HG03095 (cell line): ENCODE measurements around the gene CAVIN3.

Source experiments
- ATAC-seq: cut with Tn5 transposase; IDR thresholded peaks from one replicate; pipeline ENCODE4 v1.9.1; 2021; ENCODE audit warnings: moderate library complexity; ENCODE audit not compliant: unreplicated experiment

CAVIN3 gene

DNA sequence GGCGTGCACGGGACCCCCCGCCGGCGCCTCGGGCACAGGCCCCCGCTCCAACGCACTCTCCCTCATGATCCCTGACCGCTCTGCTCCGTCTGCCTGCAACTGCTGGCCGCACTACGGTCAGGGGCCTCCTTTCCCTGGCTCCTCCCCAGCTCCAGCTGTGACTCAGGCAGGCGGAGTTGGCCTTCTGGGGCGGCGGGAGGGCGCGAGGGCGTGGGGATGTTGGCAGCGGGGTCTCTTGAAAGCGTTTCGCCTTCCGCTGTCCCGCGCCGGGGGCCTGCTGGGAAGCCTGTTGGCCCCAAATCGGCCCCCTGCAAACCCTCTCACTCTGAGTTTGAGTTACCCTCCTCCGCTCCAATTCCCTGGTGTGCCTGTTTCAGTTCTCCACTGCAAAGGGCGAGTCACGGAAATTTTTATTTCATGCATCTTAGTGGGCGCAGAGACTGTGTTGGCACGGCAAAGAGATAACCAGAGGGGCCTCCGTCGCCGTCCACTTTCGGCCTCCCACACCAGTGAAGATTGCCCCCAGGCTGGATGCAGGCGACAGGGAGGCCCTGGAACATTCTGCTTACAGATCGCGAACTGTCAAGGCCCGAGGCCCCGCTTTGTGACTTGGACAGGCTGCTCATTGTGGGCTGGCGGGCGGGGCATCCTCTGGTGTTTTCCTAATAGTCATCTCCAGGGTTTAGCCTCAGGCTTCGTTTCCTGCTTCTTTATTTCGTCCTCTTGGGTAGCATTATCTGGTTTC lies at the start of gene CAVIN3:
CAVIN3 (minus strand) TSS at position 91 of the 745 bp plus-strand sequence; CDS start at position 66, 25 bp downstream.
- peak; percentile 69 for ATAC-seq

DNA sequence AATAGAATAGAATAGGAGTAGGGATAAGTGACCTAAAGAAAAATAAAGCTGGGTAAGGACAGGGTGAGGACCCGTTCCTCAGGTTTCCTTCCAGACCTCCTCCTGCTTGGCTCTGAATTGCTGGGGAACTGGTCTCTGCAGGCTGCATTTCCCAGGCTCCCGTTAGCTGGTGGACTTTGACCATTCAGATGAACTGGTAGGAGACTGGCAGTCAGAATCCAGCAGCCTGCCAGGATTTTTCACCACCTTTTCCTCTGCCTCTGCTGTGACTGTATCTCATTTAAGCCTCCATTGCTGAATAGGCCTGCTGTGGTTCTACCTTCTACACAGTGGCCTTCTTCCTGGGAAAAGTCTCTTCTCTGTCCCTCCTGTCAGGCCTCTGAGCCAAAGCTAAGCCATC lies 45.4 kb upstream of the CAVIN3 start:
- ATAC-seq = no peak

DNA sequence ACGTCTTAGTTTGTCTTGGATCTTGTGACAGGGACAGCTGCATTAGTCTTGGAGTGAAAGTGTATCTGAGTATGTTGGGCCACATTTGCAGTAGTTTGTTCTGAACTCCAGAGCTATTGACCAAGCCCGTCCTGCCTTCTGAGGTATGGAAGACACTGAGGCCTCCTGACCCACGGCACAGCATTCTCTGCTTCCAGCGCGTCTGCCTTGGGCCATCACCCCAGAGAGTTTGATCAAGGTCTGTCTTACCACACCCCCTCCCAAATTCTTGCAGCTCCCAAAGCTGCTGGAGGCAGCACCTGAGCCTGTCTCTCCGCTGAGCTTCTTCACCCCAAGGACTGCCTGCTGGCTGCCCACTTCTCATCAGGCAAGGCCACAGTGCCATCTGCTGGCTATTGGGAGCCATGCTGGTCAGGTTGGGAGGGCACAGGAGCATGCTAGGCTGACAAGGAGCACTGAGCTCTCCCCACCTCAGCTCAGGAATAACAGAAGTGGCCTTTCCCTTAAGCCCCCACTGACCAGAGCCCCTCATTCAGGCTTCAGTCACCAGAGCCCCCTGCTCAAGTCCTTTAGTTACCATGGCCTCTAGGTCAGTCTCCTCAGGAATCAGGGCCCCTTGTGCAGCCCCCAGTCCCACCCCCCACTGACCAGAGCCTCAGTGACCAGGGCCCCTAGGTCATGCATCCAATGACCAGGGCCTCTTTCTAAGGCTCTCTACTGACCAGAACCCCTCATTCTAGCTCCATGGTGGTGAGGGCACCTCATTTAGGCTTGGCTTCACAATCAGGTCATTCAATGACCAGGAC lies 42.8 kb upstream of the CAVIN3 start:
- peak; percentile 87 for ATAC-seq

- no peak for ATAC-seq
Measured at GRCh38 chr11:6362185-6362872, 42.0 kb upstream of the CAVIN3 start.

DNA sequence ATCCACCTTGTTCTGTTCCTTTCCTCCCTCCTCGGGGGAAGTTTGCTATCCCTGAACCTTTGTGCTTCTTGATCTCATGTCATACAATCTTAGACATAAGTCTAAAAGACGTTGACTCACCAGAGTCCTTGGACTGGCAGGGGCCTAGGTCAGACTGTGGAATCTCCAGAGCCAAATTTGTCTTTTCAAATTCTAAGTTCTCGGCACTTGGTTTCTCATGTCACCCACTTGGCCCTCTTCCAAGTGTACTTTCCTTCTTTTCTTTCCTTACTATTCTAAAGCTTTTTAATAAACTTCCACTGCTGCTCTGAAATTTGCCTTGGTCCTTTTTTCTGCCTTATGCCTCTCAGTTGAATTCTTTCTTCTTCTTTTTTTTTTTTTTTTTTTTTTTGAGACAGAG lies 39.9 kb upstream of the CAVIN3 start:
- ATAC-seq = no peak

GRCh38 chr11:6357222-6357621 lies 36.9 kb upstream of the CAVIN3 start:
- no peak for ATAC-seq

- no peak for ATAC-seq
Measured at GRCh38 chr11:6356503-6357055, 36.3 kb upstream of the CAVIN3 start.

DNA sequence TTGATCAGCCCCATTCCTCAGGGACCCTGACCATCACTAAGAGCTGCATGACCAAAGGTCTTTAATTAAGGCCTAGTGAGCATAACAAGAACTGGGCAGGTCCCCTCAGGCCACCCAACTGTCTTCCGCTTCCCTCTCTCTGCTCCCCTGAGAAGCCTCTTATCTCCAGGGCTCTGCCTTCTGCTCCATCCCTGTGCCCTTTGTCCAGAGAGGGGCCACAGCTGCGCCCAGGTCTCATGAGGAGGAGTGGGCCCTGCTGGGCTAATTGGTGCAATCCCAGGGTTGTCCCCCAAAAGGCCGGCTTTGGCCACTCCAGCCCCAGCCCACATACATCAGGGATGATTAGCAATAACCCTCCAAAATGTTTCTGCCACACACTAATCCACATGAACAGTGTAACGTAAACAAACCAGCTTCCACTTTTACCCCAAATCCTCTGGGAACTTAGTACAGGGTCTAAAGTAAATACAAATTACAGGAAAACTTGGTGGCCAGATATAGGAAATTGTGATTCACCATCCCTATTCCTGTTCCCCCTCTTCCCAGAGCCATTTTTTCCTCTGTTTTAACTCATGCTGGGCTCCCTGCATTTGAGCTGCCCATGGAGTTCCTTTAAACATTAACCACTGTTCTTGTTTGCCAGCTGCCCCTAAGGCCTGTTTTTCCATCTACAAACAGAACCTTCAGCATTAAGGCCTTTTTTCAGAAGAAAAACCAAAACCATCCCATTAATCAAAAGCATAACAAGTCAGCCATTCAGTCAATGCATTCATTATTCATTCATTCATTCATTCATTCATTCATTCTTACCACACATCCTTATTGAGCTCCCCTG lies 34.6 kb upstream of the CAVIN3 start:
- no peak for ATAC-seq

GRCh38 chr11:6353367-6353987 lies 33.2 kb upstream of the CAVIN3 start:
- ATAC-seq = peak; percentile 74

GRCh38 chr11:6351782-6352382 lies 31.6 kb upstream of the CAVIN3 start:
- ATAC-seq = no peak

- ATAC-seq = no peak
Measured at GRCh38 chr11:6350486-6350885, 30.2 kb upstream of the CAVIN3 start.

GRCh38 chr11:6350043-6350442 lies 29.7 kb upstream of the CAVIN3 start:
- no peak for ATAC-seq

GRCh38 chr11:6345366-6345765 lies 25.1 kb upstream of the CAVIN3 start:
- ATAC-seq = no peak

DNA sequence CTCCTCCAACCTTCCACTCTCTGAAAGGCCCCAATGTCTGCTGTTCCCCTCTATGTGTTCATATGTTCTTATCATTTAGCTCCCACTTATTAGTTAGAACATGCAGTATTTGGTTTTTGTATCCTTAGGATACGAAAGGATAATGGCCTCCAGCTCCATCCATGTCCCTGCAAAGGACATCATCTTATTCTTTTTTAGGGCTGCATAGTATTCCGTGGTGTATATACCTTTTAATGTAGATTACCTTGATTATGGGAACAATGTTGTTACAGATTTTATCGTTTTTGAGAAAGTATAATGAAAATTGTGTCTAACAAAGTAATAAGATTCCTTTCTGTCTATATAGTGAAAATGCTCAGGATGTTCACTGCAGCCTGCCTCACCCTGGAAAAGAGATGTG lies 16.0 kb upstream of the CAVIN3 start:
- no peak for ATAC-seq

DNA sequence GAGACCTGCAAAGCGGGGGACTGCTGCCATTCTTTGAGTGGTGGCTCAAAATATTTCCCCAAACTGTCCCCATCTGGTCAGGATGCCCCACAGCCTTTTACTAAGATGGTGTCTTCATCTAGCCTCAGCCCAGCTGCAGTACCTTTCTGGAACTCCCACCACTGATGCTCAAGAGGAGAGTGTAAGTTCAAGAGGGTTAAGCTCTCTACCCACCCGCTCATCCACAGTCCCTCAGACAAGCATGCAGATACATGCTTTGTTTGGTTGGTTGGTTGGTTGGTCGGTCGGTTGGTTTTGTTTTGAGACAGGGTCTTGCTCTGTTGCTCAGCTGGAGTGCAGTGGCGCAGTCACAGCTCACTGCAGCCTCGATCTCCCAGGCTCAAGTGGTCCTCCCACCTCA lies 14.5 kb upstream of the CAVIN3 start:
- no peak for ATAC-seq

DNA sequence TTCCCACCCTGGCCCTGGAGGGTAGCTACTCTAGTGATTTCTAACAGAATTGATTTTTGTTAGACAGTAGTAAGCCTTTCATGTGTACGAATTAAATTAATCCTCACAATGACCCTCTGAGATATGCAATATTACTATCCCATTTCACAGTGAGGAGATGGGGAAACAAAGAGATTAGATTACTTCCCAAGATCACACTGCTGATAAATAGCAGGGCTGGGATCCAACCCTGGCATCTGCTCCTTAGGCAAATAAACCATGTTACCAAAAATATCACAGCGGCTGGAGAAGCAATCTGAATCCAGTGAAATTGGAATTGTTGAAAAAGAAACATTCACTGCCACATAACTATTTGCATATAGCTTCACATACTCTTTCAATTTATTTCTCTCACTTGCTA lies 12.8 kb upstream of the CAVIN3 start:
- ATAC-seq = no peak

DNA sequence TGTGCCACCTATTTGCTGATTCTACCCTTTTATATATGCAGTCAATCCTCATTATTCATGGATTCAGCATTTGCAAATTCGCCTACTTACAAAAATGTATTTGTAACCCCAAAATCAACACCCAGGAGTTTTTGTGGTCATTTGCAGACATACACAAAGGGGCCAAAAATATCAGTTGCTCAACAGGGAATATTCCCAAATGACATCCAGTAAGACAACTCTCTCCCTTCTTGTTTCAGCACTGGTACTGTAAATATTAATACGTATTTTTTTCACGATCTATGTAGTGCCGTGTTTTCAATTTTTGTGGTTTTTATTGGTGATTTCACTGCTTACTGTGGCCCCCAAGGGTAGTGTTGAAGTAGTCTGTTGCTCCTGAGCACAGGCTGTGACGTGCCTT lies 11.8 kb upstream of the CAVIN3 start:
- no peak for ATAC-seq

DNA sequence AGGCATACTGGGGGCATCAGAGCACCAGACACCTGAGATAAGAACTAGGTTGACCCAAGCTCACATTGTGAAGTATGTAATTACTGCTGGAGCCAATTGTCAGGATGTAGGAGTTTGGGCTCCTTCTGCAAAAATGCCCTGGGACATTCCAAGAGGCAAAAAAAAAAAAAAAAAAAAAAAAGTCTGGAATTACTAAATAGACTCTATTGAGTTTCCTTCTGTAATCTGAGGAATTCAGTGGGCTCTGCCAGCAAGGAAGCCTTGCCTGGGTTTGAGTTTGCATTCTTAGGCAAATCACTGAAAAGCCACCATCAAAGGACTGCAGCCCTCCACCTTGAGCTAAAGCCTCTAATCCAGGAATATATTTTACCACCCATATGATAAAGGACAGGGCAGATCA lies 8.0 kb upstream of the CAVIN3 start:
- ATAC-seq = no peak

DNA sequence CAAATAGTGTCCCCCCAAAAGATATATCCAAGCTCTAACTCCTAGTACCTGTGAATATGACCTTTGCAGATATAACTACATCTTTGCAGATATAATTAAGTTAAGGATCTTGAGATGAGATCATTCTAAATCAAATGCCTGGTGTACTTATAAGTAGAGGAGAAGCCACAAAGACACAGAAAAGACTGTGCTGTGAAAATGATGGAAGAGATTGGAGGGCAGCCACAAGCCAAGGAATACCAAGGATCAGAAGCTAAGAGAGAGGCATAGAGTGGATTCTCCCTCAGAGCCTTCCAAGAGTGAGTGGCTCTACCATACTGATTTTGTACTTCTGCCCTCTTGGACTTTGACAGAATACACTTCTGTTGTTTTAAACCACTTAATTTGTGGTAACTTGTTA lies 7.5 kb upstream of the CAVIN3 start:
- ATAC-seq = no peak

DNA sequence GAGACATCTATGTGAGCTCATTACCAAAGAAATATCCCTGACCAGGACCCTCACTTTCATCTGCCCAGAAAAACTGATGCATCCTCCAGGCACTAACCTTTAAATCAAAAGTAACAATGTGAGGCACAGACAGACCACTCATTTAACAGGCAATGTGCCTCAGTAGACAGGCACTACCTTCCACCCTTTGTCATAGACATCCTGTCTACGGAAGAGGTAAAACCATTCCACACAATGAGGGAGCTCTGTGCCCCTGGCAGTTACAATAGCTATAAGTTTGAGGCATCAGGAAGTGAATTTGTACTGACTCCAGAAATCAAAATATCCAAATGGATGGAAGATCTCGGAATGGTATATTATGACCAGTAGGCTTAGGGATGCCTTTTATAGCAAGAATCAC lies 6.7 kb upstream of the CAVIN3 start:
- no peak for ATAC-seq
